ENCODE measurements around the gene KANK3.
A peak's percentile ranks its signal among the peaks of the same experiment; 100 is the strongest.
"Not testable (repeated sequence)": the region's sequence is repeated elsewhere in the genome, so short reads cannot be mapped to it uniquely, and the experiment has no call there.

KANK3 gene

DNA sequence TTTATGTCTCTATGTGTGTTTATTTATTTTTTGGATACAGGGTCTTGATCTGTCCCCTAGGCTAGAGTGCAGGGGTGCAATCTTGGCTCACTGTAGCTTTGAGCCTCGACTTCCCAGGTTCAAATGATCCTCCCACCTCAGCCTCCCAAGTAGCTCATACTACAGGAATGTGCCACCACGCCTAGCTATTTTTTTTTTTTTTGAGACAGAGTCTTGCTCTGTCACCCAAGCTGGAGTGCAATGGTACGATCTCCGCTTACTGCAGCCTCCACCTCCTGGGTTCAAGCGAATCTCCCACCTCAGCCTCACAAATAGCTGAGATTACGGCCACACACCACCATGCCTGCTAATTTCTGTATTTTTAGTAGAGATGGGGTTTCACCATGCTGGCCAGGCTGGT is 15.9 kb upstream of the KANK3 start:
- peaks cover 7% of the 10 kb centered on the region for H3K4me1 ChIP-seq

DNA sequence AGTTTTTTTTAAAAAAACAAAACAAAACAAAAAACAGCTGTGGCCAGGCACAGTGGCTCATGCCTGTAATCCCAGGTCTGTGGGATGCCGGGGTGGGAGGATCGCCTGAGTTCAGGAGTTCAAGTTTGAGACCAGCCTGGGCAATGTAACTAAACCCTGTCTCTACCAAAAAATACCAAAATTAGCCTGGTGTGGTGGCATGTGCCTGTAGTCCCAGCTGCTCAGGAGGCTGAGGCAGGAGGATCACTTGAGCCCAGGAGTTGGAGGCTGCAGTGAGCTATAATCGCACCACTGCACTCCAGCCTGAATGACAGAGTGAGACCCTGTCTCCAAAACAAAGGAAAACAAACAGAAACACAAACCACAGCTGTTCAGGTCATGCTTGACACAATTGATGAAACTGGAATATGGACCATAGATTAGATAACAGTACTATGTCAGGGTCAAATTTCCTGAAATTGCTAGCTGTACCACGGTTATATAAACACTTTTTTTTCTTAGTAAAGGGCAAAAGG is 14.0 kb upstream of the KANK3 start:
- no peaks in the 10 kb centered on the region for H3K27me3 ChIP-seq (ENCODE audit: control insufficient read depth, insufficient read depth, low read length)
- TF ChIP-seq, protein P1, sequence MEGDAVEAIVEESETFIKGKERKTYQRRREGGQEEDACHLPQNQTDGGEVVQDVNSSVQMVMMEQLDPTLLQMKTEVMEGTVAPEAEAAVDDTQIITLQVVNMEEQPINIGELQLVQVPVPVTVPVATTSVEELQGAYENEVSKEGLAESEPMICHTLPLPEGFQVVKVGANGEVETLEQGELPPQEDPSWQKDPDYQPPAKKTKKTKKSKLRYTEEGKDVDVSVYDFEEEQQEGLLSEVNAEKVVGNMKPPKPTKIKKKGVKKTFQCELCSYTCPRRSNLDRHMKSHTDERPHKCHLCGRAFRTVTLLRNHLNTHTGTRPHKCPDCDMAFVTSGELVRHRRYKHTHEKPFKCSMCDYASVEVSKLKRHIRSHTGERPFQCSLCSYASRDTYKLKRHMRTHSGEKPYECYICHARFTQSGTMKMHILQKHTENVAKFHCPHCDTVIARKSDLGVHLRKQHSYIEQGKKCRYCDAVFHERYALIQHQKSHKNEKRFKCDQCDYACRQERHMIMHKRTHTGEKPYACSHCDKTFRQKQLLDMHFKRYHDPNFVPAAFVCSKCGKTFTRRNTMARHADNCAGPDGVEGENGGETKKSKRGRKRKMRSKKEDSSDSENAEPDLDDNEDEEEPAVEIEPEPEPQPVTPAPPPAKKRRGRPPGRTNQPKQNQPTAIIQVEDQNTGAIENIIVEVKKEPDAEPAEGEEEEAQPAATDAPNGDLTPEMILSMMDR (IDR thresholded peaks at IDR 0.05) = no peak
- peaks cover 6% of the 10 kb centered on the region for H3K4me1 ChIP-seq
- peak overlapping the region; percentile 17 for H3K27ac ChIP-seq
- H3K4me2 ChIP-seq (ENCODE audit: low read length) = no peak overlapping the region
- H3K9ac ChIP-seq = no peak overlapping the region
- no peak overlapping the region for H3K4me3 ChIP-seq (ENCODE audit: low read depth, low read length)
- H3K36me3 ChIP-seq (ENCODE audit: control insufficient read depth, insufficient read depth, low read length) = no peaks in the 10 kb centered on the region
- no peaks in the 10 kb centered on the region for H3K9me3 ChIP-seq (ENCODE audit: control insufficient read depth, low read length)
- no peak overlapping the region for H2AFZ ChIP-seq
- no peaks in the 10 kb centered on the region for H3K79me2 ChIP-seq

More for the DNA sequence above, 15.9 kb upstream of the KANK3 start:
- Histone ChIP-seq H3K36me3 (ENCODE audit: control insufficient read depth, insufficient read depth, low read length) (no peaks in the 10 kb centered on the region), H3K9me3 (ENCODE audit: control insufficient read depth, low read length) (no peaks in the 10 kb centered on the region), H3K79me2 (no peaks in the 10 kb centered on the region), H3K27ac (no peak overlapping the region), H2AFZ (no peak overlapping the region), H3K27me3 (ENCODE audit: control insufficient read depth, insufficient read depth, low read length) (no peaks in the 10 kb centered on the region), H3K4me2 (ENCODE audit: low read length) (no peak overlapping the region), H3K4me3 (ENCODE audit: low read depth, low read length) (no peak overlapping the region), H3K9ac (no peak overlapping the region)
- TF ChIP-seq, protein P1 (IDR thresholded peaks at IDR 0.05) = no peak

DNA sequence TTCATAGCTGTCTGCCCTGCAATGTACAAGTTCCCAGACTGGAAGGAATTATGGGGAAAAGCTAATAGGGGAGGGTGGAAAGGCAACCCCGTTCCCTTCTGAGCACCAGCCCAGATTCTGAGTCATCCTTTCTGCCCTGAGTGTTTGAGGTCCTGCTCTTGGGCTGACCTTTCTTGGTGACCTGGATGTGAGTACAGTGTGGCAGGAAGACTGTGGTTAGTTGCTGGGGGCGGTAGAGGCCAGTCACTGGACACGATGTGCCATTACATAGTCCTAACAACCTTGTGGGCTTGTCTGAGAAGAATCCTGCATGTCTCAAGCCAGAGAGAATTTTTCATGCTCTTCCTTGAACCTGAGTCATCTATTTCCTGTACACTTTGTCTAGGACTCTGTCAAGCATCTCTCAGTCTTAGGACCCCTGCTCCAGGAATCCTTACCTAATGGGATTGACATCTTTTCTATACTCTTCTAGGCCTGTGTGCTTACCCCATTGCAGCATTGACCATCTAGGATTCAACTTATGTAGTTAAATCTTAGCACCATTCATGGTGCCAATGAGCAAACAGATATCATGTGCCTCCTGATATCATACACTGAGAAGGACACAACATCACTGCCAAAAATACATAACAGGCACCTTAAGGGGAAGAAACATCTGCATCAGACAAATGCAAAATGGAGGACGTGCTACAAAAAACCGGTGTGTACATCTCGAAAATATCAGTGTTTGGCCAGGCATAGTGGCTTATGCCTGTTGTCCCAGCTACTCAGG is 12.8 kb upstream of the KANK3 start:
- H3K27ac ChIP-seq = peak overlapping the region; percentile 9
- H3K4me2 ChIP-seq (ENCODE audit: low read length) = no peak overlapping the region
- no peaks in the 10 kb centered on the region for H3K9me3 ChIP-seq (ENCODE audit: control insufficient read depth, low read length)
- no peak overlapping the region for H3K9ac ChIP-seq
- no peak overlapping the region for H2AFZ ChIP-seq
- no peaks in the 10 kb centered on the region for H3K79me2 ChIP-seq
- H3K4me3 ChIP-seq (ENCODE audit: low read depth, low read length) = no peak overlapping the region
- H3K27me3 ChIP-seq (ENCODE audit: control insufficient read depth, insufficient read depth, low read length) = no peaks in the 10 kb centered on the region
- H3K36me3 ChIP-seq (ENCODE audit: control insufficient read depth, insufficient read depth, low read length) = no peaks in the 10 kb centered on the region
- H3K4me1 ChIP-seq = peaks cover 3% of the 10 kb centered on the region
- TF ChIP-seq, protein P1 (IDR thresholded peaks at IDR 0.05) = no peak

DNA sequence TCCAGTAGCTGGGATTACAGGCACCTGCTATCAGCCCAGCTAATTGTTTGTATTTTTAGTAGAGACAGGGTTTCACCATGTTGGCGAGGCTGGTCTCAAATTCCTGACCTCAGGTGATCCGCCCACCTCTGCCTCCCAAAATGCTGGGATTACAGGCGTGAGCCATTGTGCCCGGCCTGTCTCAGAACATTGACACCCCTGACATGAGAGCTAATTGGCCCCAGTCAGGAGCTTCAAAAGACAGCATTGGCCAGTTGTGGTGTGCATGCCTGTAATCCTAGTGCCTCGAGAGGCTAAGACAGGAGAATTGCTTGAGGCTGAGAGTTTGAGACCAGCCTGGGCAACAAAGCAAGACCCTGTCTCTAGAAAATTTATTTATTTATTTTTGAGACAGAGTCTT is 9.8 kb upstream of the KANK3 start:
- not testable (repeated sequence) for H3K79me2 ChIP-seq; H3K27me3 ChIP-seq (ENCODE audit: control insufficient read depth, insufficient read depth, low read length); H3K4me1 ChIP-seq; H3K27ac ChIP-seq; H3K36me3 ChIP-seq (ENCODE audit: control insufficient read depth, insufficient read depth, low read length); H3K9ac ChIP-seq; H3K4me3 ChIP-seq (ENCODE audit: low read depth, low read length); H3K9me3 ChIP-seq (ENCODE audit: control insufficient read depth, low read length)
- peak overlapping the region; percentile 61 for H2AFZ ChIP-seq
- H3K4me2 ChIP-seq (ENCODE audit: low read length) = peak overlapping the region; percentile 47

DNA sequence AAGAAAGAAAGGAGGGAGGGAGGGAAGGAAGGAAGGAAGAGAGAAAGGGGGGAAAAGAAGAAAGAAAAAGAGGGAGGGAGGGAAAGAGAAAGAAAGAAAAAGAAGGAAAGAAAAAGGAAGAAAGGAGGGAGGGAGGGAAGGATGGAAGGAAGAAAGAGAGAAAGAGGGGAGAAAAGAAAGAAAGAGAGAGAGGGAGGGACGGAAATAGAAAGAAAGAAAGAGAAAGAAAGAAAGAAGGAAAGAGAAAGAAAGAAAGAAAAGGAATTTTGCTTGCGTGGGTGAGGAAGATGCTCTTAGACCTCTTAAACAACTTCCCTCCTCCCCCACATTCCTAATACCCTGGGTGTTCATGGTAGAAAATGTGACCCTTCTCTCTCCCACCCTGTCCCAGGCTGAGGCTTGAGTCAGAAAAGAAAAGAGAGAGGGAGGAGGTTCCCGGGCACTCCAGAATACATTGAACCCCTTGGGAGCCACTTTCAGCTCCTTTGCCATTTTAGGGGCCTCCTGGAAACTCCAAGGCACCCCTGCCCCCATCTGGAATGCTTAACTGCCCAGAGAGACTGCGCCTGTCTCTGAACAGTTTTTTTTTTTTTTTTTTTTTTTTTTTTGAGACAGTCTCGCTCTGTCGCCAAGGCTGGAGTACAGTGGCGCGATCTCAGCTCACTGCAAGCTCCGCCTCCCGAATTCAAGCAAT is 9.2 kb upstream of the KANK3 start:
- no peaks in the 10 kb centered on the region for H3K27me3 ChIP-seq (ENCODE audit: control insufficient read depth, insufficient read depth, low read length)
- no peak overlapping the region for H3K27ac ChIP-seq
- peak overlapping the region; percentile 47 for H3K4me2 ChIP-seq (ENCODE audit: low read length)
- TF ChIP-seq, protein P1 (IDR thresholded peaks at IDR 0.05) = no peak
- H3K36me3 ChIP-seq (ENCODE audit: control insufficient read depth, insufficient read depth, low read length) = no peaks in the 10 kb centered on the region
- peak overlapping the region; percentile 61 for H2AFZ ChIP-seq
- no peaks in the 10 kb centered on the region for H3K9me3 ChIP-seq (ENCODE audit: control insufficient read depth, low read length)
- H3K79me2 ChIP-seq = no peaks in the 10 kb centered on the region
- no peak overlapping the region for H3K4me3 ChIP-seq (ENCODE audit: low read depth, low read length)
- H3K4me1 ChIP-seq = peaks cover 3% of the 10 kb centered on the region
- no peak overlapping the region for H3K9ac ChIP-seq

DNA sequence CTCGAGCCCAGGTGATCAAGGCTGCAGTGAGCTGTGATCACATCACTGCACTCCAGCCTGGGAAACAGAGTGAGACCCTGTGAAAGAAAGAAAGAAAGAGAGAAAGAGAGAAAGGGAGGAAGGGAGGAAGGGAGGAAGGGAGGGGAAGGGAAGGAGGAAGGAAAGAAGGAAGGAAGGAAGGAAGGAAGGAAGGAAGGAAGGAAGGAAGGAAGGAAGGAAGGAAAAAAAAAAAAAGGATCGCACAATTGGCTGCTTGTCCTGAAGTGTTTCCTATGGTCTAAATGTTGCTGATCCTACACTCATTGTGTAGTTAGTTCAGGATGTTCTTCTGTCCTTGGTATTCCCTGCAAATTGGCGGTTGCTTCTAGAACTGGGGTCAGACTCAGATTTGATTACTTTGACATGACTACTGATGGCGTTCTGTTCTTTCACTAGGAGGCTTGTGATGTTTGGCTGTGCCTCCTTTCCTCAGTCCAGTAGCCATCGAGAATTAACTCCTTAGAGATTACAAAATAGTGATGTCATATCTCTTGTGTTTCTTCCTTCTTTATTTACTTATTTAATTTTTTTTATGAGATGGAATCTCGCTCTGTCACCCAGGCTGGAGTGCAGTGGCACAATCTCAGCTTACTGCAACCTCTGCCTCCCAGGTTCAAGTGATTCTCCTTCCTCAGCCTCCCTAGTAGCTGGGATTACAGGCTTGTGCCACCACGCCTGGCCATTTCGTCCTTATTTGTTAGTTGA is 6.7 kb upstream of the KANK3 start:
- not testable (repeated sequence) for H3K36me3 ChIP-seq (ENCODE audit: control insufficient read depth, insufficient read depth, low read length); H3K27ac ChIP-seq; H3K27me3 ChIP-seq (ENCODE audit: control insufficient read depth, insufficient read depth, low read length); H3K4me2 ChIP-seq (ENCODE audit: low read length); H3K9me3 ChIP-seq (ENCODE audit: control insufficient read depth, low read length); H3K9ac ChIP-seq; H3K4me3 ChIP-seq (ENCODE audit: low read depth, low read length); H3K79me2 ChIP-seq; H3K4me1 ChIP-seq; H2AFZ ChIP-seq

Measured in parathyroid adenoma (tissue), 2 donors.